Activated gamma-delta T cell (primary cell): ENCODE data around the gene RBBP7.
"Not testable (repeated sequence)": the region's sequence is repeated elsewhere in the genome, so short reads cannot be mapped to it uniquely, and the experiment has no call there.

Experiments
- DNase-seq: peaks from one replicate; lab custom pipeline; 2025; lab: John Stamatoyannopoulos, UW

The RBBP7 gene

DNA sequence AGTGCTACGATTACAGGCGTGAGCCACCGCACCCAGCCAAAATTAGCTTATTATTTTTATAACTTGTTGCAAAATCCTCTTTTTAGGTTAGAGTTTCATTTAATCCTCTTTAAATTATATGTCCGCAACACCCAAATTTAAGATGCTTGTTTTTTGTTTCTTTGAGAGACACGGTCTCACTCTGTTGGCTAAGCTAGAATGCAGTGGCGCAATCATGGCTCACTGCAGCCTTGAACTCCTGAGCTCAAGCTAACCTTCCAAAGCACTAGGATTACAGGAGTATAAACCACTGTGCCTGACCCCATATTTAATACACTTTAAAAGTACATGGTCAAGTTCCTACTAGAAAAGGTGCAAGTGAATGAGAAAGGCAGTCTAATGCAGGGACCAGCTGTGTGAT is 2.2 kb downstream of the RBBP7 start:
- no peak for DNase-seq

DNA sequence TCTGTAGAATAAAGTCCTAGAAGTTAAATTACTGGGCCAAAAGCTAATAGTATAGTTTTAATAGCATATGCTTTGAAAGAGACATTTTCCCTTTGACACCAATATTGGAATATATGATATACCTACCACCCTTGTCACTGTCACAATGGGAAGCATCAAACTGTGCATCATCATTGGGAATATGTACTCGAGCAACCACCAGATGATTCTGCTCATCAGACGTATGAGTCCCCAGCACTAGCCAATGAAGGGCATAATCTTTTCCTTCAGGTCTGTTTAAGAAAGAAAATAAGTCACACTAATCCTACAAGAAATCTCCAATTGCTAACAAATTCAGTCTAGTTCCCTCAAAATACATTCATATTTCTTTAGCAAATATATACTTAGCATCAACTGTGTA is 7.3 kb downstream of the RBBP7 start:
- no peak for DNase-seq

DNA sequence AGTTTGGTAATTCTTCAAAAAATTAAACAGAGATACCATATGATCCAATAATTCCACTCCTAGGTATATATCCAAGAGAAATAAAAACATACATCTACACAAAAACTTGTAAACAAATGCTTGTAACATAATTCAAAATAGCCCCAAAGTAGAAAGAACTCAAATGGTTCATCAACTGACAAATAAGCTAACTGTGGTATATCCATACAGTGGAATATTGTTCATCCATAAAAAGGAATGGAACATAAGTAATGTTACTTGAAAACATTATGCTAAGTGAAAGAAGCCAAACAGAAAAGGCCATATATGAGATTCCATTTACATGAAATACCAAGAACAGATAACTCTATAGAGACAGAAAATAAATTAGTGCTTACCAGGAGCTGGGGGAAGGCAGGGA is 13.4 kb downstream of the RBBP7 start:
- no peak for DNase-seq

DNA sequence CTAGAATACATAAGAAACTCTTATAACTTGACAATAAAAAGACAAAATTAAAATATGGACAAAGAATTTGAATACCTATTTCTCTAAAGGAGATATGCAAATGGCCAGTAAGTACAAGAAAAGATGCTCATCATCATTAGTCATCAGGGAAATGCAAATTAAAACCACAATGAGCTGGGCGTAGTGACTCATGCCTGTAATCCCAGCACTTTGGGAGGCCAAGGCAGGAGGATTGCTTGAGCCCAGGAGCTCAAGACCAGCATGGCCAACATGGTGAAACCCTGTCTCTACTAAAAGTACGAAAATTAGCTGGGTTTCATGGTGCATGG is 14.1 kb downstream of the RBBP7 start:
- not testable (repeated sequence) for DNase-seq

DNA sequence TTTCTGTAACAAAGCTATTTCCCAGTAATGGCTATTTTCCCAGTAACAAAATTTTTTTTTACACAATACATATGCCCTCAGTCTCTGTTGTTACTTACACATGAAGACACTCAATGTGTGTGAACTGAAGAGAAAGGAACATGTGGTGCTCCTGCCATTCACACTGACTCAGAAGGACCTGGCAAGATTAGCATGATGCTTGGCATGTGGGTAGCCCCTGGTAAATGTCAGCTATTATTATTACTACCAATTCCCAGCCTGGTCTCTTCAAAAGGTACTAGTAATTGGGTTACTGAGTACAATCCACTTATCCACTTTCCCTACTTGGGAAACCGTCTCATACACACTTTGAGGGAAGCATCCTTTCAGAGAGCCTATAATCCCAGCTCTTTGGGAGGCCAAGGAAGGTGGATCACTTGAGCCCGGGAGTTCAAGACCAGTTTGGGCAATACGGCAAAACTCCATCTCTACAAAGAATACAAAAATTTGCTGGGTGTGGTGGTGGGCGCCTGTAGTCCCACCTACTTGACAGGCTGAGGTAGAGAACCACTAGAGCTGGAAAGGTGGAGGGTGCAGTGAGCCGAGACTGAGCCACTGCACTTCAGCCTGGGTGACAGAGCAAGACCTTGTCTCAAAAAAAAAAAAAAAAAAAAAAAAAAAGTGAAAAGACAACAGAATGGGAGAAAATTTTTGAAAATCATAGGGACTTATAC is 14.6 kb downstream of the RBBP7 start:
- no peak for DNase-seq

DNA sequence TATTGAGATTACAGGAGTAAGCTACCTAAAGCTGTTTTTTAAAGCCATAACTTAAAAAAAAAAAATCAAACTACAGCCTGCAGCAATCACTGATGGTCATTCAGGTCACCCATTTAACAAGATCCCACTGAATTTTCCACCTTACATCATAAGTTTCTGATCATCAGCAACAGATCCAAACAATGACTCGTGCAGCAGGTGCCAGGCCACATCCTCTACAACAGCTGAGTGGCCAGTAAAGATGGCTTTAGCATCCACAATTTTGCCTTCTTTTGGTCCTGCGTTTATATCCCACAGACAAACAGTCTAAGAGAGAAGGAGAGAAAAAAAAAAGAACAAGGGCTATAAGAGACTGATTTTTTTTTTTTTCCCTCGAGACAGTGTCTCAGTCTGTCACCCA is 16.6 kb downstream of the RBBP7 start:
- DNase-seq, result no peak

DNA sequence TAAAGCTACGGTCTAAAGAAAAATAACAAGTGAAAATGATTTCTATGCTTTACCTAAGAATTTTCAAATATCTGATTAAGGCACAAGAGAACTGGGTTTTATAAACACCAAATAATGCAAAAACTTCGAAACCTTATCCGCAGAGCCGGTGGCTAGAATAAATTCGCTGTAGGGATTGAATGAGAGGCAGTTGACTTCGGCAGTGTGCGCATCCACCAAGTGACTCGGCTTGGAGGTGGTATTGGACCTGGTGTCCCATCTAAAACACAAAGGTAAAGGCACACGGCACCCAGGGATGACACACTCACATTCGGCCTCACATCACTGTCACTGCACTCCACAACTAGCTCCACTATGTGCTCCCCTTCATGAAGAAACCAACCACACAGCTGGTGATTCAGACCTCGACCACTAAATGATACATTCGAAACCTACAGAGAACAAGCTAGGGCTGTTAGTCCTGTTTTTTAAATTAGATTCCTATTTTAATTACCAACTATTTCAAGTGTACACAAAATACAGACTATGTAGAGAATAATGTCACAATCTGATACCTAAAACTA is 17.5 kb downstream of the RBBP7 start:
- no peak for DNase-seq

DNA sequence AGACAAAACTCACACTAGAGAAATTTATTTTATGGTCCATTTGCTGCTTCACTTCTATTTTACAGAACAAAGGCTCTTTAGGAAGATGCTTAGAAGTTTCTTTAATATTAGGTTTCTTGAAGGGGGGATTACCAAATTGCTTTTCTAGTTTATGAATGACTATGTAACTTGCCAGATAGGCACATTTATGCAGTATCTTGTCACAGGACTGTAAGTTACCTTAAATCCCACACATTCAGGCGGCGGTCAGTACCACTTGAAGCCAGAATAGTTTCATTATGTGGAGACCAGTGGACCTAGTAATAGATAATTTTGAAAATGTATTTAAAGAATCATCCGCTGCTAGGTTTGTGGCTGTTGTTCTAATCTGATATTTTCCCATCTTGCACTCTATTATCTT is 18.3 kb downstream of the RBBP7 start:
- no peak for DNase-seq

DNA sequence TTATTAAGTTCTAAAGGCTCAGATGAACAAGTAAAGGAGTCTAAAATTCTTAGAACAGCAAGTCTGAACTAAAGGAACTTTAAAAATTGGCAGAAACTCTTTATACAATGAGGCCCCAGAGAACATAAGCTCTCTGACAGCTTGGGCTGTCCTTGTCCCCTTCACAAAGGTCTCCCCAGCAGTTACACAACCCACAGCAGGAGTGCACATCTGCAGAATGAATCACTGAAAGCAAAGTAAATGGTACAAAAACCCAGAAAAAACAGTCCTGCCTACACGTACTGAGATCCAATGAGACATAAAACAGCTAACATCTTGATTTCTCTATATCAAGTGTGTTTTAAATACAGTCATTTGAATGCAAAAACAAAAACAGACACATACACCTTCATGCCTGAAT is 18.7 kb downstream of the RBBP7 start:
- no peak for DNase-seq

DNA sequence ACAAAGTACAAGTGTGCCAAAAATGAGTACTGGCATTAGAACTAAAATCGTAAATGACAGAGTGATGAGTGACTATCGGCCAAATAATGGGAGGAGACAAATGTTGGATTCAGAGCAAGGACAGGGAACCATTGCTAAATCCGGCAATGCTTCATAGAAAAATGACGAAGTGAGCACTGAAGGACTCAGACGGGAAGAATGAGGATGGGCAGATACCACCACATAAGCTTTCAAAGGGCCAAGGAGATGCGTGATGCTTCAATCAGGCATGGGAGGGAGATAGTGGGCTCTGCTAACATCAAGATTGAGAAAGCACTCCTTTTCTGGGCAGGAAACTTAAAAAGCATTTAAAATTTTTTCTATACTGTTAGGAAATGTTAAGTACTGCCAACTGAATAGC is 21.6 kb downstream of the RBBP7 start:
- DNase-seq, result no peak

DNA sequence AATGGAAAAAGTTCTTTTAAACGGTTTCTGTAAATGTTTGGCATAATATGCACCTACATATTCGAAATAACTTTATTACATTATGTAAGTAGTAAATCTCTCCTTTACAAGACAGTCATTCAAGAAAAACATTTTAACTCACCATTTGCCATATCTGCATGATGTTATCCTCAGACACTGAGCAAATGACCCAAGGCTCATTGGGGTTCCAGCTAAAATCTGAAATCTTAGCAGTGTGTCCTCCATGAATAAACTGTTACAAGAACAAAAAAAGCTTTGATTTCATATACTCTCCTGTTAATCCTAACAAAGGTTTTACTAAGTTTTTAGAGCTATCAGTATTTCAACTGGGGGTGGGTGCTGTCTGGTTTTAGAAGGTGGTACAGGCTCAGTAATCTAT is 24.5 kb downstream of the RBBP7 start:
- DNase-seq, result no peak

DNA sequence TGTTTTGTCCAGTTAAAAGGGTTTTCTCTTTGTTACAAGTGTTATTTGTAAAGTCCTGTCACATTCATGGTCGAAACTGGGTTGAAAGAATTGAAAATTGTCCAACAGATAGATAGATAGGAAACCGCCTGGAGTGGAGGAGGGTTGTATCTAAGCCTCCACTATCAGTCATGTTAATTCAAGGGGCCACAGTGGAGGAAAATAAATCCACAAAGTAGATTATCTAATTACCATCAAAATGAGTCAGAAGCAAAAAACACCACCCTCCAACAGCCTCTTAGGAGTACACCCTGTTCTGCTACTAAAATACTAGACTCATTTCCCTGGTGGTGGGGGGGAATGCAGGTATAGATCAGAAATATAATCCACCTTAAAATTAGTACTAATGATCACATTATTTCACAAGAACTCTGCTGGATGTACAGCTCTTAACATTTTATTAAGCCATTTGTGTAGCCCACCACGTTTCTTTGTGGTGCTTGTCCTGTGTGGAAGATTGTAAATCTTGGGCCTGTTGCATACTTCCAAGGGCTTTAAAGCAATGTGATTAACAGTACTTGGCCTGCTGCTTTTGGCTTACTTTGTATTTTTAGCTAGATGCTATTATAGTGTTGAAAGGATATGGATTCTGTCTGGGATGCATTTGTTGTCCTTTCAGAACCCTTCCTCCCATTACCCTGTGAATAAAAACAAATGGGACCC is 26.8 kb downstream of the RBBP7 start:
- DNase-seq, result no peak

DNA sequence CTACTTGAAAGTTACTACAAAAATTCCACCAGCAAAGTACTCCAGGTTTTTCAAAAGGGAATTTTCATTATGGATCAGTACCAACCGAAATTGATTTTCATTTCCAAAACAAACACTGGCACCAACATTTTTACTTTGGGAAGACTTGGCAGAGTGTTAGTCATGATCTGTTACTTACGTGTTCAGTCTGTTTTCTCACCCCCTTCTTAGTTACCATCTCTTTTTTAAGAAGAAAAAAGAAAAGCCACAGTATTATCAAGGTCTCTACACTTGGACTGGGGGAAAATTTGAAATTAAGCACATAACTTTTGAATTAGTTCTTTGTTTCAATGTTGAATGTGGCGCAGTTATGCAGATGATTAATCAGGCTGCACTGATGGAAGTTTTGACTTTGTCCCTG is 27.5 kb downstream of the RBBP7 start:
- DNase-seq, result no peak

DNA sequence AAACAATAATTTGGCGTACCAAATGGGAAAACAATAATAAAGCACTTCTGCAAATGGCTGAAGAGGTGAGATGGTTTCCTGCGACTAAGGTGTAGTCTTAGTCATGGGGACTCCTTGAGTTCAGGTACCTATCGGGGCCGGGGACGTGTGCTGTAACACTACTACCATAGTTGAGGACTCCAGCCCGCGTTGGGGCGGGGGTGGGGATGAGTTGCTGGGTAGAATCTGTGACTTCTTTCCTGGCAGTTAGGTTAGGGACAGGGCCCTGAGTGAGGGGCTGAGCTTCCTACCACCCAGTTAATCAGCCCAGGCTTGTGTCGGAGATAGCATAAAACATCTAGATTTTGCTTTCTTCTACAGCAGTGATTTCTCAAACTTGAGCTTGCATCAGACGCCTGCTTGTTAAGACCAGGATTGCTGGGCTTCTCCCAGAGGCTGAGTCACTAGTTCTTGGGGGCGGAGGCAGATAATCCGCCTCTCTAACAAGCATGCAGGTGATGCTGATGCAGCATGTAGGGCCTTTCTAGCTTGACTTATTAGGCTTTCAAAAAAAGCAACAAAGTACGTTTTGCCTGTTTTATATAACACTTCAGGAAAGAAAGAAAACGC is 30.2 kb downstream of the RBBP7 start:
- no peak for DNase-seq

DNA sequence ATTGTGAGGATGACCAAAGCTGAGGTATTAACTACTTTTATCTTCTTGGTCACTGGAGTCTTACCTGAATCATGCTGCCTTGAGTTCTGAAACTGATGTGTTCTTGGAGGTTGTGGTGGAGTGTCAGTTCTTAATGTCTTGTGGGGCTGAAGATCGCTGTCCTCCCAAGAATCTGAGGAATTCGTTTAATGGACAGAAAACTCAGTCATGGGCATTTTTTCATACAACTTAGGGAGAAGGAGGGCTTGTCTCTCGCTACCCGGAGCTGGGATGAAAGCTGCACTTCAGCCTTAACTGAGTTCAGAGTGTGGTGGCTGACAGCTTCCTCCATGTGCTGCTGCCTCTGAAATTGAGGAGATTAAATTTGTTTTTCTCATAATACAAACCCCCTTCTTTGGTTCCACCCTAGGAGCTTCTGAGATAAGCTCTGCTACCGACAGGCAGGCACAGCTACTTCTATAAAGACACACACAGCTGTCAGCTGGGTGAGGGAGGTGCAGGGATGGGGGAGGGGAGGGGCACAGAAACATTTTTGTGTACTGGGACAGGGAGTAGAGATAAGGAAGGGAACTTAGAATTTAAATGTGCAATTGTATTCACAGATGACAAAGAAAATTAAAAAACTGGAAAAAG is 30.8 kb downstream of the RBBP7 start:
- DNase-seq, result no peak

DNA sequence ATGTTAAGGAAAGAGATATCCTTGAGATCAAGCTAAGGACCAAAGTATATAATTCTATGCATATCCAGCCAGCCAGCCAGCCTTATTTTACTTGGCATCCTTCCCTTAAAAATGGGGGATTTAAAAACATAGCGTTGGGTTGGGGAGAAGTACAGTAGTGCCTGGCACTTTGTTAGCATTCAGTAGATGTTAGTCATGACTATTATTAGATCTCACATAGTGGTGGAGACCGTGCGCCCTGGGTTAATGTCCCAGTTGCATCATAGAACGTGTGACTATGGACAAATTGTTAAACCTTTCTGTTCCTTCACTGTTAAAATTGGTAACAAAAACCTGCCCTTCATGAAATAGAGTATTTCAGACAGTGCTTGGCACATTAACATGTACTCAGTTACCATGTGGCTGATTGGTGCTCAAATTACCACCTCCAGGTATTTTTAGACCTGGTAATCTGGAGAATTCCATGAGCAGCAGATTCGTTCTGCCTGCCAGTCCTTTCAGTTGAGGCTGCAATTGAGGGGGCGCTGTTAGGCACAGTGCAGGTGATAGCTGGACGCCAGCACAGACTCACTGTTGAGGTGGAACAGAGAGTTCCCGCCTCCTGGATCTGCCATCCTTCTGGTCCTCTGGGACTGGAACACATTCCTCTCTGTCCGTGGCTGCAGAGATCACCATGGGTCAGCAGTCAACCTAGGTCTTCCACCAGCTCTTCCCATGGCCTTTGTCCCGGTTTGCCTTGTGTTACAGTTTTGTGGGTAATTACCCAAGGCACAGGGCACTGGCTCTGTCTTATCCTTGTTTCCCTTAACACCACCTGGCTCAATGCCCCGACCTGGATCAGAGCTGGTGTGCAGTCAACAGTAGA is 31.7 kb downstream of the RBBP7 start:
- no peak for DNase-seq

DNA sequence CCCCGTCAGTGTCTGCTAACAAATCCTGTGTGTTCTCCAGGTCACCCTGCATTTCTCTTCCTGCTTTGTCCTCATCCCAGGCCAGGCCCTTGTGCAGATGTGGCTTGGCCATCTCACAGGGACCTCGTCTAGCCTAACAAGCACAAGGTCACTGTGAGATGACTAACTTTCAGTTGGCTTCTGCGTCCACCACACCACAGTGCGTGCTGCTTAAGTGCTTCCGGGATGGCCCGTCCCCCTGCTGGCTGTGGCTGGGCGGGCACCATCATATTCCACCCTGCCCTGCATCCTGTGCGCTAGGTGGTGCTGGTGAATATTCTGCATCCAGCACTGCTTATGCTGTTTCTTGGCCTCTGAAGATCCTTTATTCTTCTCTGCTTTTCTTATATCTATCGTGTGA is 33.8 kb downstream of the RBBP7 start:
- no peak for DNase-seq

DNA sequence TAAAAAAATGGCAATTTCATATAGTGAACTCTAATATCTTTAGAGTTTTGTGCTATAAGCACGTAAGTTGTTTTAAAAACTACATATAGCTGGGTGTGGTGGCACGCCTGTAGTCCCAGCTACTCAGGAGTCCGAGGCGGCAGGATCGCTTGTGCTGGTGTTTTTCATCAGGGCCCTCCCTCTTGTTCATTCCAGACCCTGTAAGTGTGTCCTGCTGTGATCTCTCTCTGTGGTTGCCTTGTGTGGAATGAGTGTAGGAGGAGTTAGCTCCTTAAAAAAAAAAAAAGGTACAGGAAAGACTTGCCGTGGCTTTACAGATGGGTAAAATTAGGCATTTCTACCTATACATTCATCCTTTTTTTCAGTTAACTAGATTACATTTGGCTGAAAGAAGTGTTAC is 35.4 kb downstream of the RBBP7 start:
- no peak for DNase-seq

DNA sequence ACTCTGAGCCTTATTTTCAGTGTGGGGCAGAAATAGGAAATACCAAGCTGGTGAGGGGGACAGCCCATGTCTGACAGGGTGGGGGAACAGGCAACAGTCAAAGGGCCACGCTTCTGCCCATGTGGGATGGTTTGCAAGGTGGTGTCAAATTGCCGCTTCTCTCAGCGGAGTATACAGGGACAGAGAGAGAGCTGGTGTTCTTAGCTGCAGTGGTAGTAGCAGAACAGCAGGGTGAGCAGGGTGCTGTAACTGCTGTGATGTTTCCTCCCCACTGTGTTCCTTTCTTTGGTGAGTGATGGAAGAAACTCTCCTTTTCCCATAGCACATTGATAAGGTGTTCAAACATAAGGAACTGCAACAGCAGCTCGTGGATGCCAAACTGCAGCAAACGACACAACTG is 37.9 kb downstream of the RBBP7 start:
- no peak for DNase-seq

DNA sequence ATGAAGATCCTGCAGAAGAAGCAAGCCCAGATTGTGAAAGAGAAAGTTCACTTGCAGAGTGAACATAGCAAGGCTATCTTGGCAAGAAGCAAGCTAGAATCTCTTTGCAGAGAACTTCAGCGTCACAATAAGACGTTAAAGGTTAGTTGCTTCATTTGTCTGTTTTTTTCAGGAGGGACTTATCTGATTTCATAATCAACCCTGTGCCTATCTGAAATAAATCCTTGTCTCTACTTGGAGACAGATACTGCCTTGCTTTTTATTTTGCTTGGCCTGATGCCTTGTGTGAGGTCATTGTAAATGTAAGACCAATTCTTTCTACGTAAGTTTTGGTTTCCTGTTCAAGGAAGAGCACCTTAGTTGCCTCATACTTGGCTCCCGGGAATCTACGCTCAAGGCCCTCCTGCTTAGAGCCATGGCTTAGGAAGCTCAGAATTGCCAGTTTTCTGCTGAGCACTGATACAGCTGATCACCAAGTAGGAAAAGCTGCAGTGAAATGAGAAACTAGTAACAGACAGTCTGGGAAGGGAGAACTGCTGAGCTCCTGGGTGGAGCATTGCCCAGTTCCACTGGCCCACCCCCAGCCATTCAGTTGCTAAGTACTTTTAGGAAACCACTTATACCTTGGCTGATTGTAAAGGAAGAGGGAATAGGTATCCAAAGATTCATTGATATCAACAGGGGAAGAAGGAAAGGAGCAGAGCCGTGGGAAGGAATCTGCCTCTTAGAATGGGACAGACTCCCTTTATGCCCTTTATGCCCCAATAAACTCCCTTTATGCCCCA is 41.8 kb downstream of the RBBP7 start:
- DNase-seq, result no peak

DNA sequence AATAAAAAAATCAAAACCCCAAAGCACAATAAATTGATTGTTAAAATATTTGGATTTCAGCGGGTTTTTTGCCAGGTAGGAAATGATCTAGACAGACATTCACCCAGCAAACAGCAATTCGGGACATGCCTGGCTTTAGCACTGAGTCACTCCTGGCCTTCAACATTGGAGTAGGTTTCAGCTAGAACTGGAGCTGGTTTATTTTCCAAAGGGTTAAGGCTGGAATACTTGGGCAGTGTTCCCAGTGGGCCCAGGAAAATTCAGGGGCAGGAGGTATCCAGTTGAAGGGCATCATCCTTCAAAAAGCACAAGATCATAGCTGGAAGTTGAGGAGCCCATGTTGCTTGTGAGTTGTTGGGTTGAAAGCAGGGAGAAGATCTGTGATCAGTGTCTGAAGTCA is 42.9 kb downstream of the RBBP7 start:
- no peak for DNase-seq
